Measurements from ENCODE around the gene TSPAN4. TPM values are rescaled to one million over a fixed set of nuclear protein-coding genes. Genes with fewer than 3 reads are reported as not detected.
A peak's percentile ranks its signal among the peaks of the same experiment; 100 is the strongest.

Gene TSPAN4
- total and polyA plus RNA-seq, 3 experiments from 2014 or later, result 4.4 to 9.4 (median 8.8) TPM

- Histone ChIP-seq H3K4me1 (ENCODE audit: insufficient read depth, low read length) (peaks cover 39% of the 10 kb centered on the region), H3K4me3 (ENCODE audit: low read length) (peak overlapping the region; percentile 37), H3K36me3 (ENCODE audit: insufficient read depth, low read length) (no peaks in the 10 kb centered on the region), H3K27ac (ENCODE audit: low read depth, low read length) (peak overlapping the region; percentile 24), H3K27me3 (ENCODE audit: insufficient read depth, low read length, poor library complexity, severe bottlenecking) (peaks cover 20% of the 10 kb centered on the region), H3K9me3 (ENCODE audit: low read length) (no peaks in the 10 kb centered on the region)
- Mint-ChIP-seq H3K9me3 (no peaks in the 10 kb centered on the region), H3K4me1 (peaks cover 4 to 53% (median 15%) of the 10 kb centered on the region in 3 donors), H3K36me3 (peaks cover 0 to 21% (median 4%) of the 10 kb centered on the region in 3 donors), H3K27ac (peak overlapping the region in 2 of 8 donors; percentile 11 to 50), H3K27me3 (peaks cover 9 to 19% of the 10 kb centered on the region in 2 donors), H3K4me3 (peak overlapping the region; percentile 68 to 92 (median 76))
- CTCF ChIA-PET, result no interaction called here
- no peak for DNase-seq
- POLR2A ChIA-PET, result no interaction called here
Observed at GRCh38 chr11:827146-827896, 15.3 kb upstream of the TSPAN4 start.

DNA sequence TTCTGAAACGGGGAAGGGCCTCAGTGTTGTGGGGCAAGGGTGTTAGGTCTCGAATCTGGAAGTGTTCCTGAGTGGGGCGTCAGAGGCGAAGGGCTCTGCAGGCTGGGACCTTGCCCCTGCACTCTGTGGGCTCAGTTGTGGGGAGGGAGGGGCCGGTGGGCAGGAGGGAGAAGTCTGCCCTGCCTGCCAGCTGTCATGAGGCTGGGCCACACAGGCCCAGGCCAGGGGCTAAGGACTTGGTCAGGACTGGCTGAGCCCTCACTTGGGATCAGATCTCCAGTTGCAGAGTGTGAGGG, 14.8 kb upstream of the TSPAN4 start, which contains the start of gene CRACR2B:
Gene CRACR2B (plus strand): TSS at position 23 of the 296 bp plus-strand sequence. CDS start 689 bp downstream, outside the sequence.
- peaks cover 20% of the 10 kb centered on the region for H3K27me3 ChIP-seq (ENCODE audit: insufficient read depth, low read length, poor library complexity, severe bottlenecking)
- Mint-ChIP-seq H3K4me3 (peak within 1 kb of the TSS; percentile 68 to 92 (median 76)), H3K4me1 (peaks cover 4 to 54% (median 15%) of the 10 kb centered on the region in 3 donors), H3K27ac (peak within 1 kb of the TSS in 2 of 8 donors; percentile 11 to 50), H3K36me3 (peaks cover 0 to 17% (median 4%) of the 10 kb centered on the region in 3 donors), H3K9me3 (no peaks in the 10 kb centered on the region), H3K27me3 (peaks cover 9 to 19% of the 10 kb centered on the region in 2 donors)
- H3K4me1 ChIP-seq (ENCODE audit: insufficient read depth, low read length), result peaks cover 40% of the 10 kb centered on the region
- H3K36me3 ChIP-seq (ENCODE audit: insufficient read depth, low read length), result no peaks in the 10 kb centered on the region
- H3K4me3 ChIP-seq (ENCODE audit: low read length), result peak within 1 kb of the TSS; percentile 37
- CTCF ChIA-PET, result no interaction called here
- DNase-seq, result no peak
- peak within 1 kb of the TSS; percentile 24 for H3K27ac ChIP-seq (ENCODE audit: low read depth, low read length)
- POLR2A ChIA-PET, result interaction anchor here (1.8 kb wide), 1 partner anchor 8 kb away, joined by 7 read pairs; no protein-coding TSS in a partner anchor
- H3K9me3 ChIP-seq (ENCODE audit: low read length), result no peaks in the 10 kb centered on the region

DNA sequence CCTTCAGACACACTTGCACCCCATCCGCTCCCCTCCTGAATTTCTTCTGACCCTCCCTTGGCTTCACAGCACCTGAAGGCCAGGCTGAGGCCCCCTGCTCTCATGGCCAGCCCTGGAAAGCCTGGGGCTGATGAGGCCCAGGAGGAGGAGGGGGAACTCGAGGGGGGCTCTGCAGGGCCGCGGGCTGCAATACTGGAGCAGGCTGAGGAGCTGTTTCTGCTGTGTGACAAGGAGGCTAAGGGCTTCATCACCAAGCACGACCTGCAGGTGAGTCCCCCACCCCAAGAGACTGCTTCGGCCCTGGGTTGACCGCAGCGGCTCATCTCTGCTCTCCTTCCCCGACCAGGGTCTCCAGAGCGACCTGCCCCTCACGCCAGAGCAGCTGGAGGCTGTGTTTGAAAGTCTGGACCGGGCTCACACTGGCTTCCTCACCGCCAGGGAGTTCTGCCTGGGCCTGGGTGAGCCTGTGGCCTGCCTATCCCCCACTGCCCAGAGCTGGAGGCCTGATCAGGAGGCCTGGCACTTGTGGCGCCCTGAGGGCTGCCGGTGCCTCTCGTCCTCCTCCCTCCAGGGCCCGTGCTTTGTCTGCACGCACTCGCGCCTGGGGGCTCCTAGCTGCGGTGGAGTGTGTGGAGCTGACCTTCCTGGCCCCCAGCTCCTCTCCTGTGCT, 14.0 kb upstream of the TSPAN4 start:
- Mint-ChIP-seq H3K9me3 (no peaks in the 10 kb centered on the region), H3K4me3 (peak overlapping the region; percentile 29 to 76 (median 64)), H3K4me1 (peaks cover 4 to 57% (median 15%) of the 10 kb centered on the region in 3 donors), H3K36me3 (peaks cover 0 to 14% (median 4%) of the 10 kb centered on the region in 3 donors), H3K27me3 (peaks cover 9 to 19% of the 10 kb centered on the region in 2 donors), H3K27ac (no peak overlapping the region)
- no peaks in the 10 kb centered on the region for H3K36me3 ChIP-seq (ENCODE audit: insufficient read depth, low read length)
- POLR2A ChIA-PET, result interaction anchor here (0.8 to 1.8 kb wide), 3 partner anchors 9 to 33 kb away, joined by 3 to 7 read pairs (median 6); partner anchors contain the start of genes POLR2L and TSPAN4
- H3K27me3 ChIP-seq (ENCODE audit: insufficient read depth, low read length, poor library complexity, severe bottlenecking), result peaks cover 20% of the 10 kb centered on the region
- CTCF ChIA-PET, result no interaction called here
- no peak overlapping the region for H3K27ac ChIP-seq (ENCODE audit: low read depth, low read length)
- no peak overlapping the region for H3K4me3 ChIP-seq (ENCODE audit: low read length)
- H3K4me1 ChIP-seq (ENCODE audit: insufficient read depth, low read length), result peaks cover 45% of the 10 kb centered on the region
- no peaks in the 10 kb centered on the region for H3K9me3 ChIP-seq (ENCODE audit: low read length)
- DNase-seq, result no peak

DNA sequence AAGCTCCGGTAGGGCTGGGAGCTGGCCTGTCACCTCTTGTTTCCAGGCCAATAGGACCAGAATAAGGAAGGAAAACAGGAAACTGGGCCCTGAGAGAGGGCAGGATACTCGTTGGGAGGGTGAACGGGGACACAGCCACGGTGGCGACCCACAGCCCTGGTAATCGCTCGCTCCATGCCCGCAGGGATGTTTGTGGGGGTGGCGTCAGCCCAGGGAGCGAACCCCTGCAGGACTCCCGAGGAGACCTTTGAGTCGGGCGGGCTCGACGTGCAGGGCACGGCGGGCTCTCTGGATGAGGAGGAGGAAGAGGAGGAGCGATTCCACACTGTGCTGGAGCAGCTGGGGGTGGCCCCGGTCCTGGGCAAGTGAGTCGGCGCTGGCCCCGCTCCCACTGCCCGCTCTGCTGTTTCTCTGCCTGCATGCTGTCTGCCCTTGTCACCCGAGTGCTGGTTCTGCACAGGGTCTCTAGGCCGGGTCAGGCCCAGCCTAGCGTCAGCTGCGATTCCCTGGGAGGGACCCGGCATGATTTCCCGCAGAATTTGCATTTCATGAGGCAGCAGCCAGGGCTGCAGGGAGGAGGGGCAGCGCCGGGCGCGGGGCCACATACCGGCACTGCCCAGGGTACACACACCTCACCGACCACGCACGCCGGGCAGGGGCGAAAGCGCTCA, 13.3 kb upstream of the TSPAN4 start:
- DNase-seq, result no peak
- H3K9me3 ChIP-seq (ENCODE audit: low read length), result no peaks in the 10 kb centered on the region
- H3K4me1 ChIP-seq (ENCODE audit: insufficient read depth, low read length), result peaks cover 47% of the 10 kb centered on the region
- CTCF ChIA-PET, result interaction anchor here (1.9 kb wide), 1 partner anchor 19 kb away, joined by 7 read pairs; no protein-coding TSS in a partner anchor
- H3K27me3 ChIP-seq (ENCODE audit: insufficient read depth, low read length, poor library complexity, severe bottlenecking), result peaks cover 20% of the 10 kb centered on the region
- Mint-ChIP-seq H3K27ac (no peak overlapping the region), H3K4me3 (peak overlapping the region; percentile 29 to 84 (median 49)), H3K4me1 (peaks cover 4 to 64% (median 18%) of the 10 kb centered on the region in 3 donors), H3K36me3 (peaks cover 0 to 9% (median 4%) of the 10 kb centered on the region in 3 donors), H3K27me3 (peaks cover 9 to 19% of the 10 kb centered on the region in 2 donors), H3K9me3 (no peaks in the 10 kb centered on the region)
- no peaks in the 10 kb centered on the region for H3K36me3 ChIP-seq (ENCODE audit: insufficient read depth, low read length)
- H3K27ac ChIP-seq (ENCODE audit: low read depth, low read length), result no peak overlapping the region
- peak overlapping the region; percentile 28 for H3K4me3 ChIP-seq (ENCODE audit: low read length)
- POLR2A ChIA-PET, result interaction anchor here (1.8 to 3.3 kb wide), 3 partner anchors 9 to 33 kb away, joined by 6 to 16 read pairs (median 7); partner anchors contain the start of gene PNPLA2

DNA sequence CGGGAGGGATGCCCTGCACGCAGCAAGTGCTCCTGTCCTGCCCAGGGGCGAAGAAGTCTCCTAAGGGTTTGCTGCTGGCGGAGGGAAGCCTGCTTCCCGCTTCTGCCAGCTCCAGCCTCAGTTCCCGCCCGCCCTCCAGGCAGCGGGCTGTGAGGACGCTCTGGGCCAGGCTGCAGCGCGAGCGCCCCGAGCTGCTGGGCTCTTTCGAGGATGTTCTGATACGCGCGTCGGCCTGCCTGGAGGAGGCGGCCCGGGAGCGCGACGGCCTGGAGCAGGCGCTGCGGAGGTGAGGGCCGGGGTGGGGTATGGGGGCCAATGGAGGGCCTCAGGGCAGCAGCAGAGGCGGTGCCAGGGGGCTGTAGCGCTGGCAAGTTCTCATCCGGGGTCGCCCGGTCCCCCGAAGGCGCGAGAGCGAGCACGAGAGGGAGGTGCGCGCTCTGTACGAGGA, 12.8 kb upstream of the TSPAN4 start:
- DNase-seq, result no peak
- Histone ChIP-seq H3K4me1 (ENCODE audit: insufficient read depth, low read length) (peaks cover 47% of the 10 kb centered on the region), H3K27ac (ENCODE audit: low read depth, low read length) (no peak overlapping the region), H3K4me3 (ENCODE audit: low read length) (peak overlapping the region; percentile 28), H3K27me3 (ENCODE audit: insufficient read depth, low read length, poor library complexity, severe bottlenecking) (peaks cover 20% of the 10 kb centered on the region), H3K9me3 (ENCODE audit: low read length) (no peaks in the 10 kb centered on the region), H3K36me3 (ENCODE audit: insufficient read depth, low read length) (no peaks in the 10 kb centered on the region)
- H3K27me3 Mint-ChIP-seq, result peaks cover 9 to 19% of the 10 kb centered on the region in 2 donors
- ChIA-PET CTCF (interaction anchor here (1.9 kb wide), 1 partner anchor 18 kb away, joined by 7 read pairs; no protein-coding TSS in a partner anchor), POLR2A (interaction anchor here (1.3 to 3.3 kb wide), 3 partner anchors 10 to 34 kb away, joined by 3 to 16 read pairs (median 6); partner anchors contain the start of gene PNPLA2)
- H3K9me3 Mint-ChIP-seq, result no peaks in the 10 kb centered on the region
- peaks cover 0 to 7% (median 4%) of the 10 kb centered on the region in 3 donors for H3K36me3 Mint-ChIP-seq
- H3K4me3 Mint-ChIP-seq, result peak overlapping the region; percentile 52 to 84 (median 64)
- peaks cover 4 to 69% (median 18%) of the 10 kb centered on the region in 3 donors for H3K4me1 Mint-ChIP-seq
- no peak overlapping the region for H3K27ac Mint-ChIP-seq

GRCh38 chr11:830295-831117, 12.1 kb upstream of the TSPAN4 start:
- POLR2A ChIA-PET, result interaction anchor here (0.9 to 3.3 kb wide), 4 partner anchors 10 to 35 kb away, joined by 3 to 16 read pairs (median 4); partner anchors contain the start of genes PNPLA2 and TSPAN4
- H3K4me3 Mint-ChIP-seq, result peak overlapping the region; percentile 52 to 84 (median 64)
- peak; percentile 58 to 77 (median 64) for DNase-seq
- H3K36me3 Mint-ChIP-seq, result peaks cover 0 to 1% (median 0%) of the 10 kb centered on the region in 3 donors
- H3K4me1 ChIP-seq (ENCODE audit: insufficient read depth, low read length), result peaks cover 47% of the 10 kb centered on the region
- no peaks in the 10 kb centered on the region for H3K9me3 Mint-ChIP-seq
- CTCF ChIA-PET, result interaction anchor here (0.7 to 1.9 kb wide), 3 partner anchors 11 to 18 kb away, joined by 3 to 7 read pairs (median 5); partner anchors contain the start of gene PNPLA2
- H3K4me3 ChIP-seq (ENCODE audit: low read length), result peak overlapping the region; percentile 32
- H3K27me3 ChIP-seq (ENCODE audit: insufficient read depth, low read length, poor library complexity, severe bottlenecking), result peaks cover 20% of the 10 kb centered on the region
- no peak overlapping the region for H3K27ac ChIP-seq (ENCODE audit: low read depth, low read length)
- H3K4me1 Mint-ChIP-seq, result peaks cover 4 to 70% (median 18%) of the 10 kb centered on the region in 3 donors
- H3K9me3 ChIP-seq (ENCODE audit: low read length), result no peaks in the 10 kb centered on the region
- H3K27ac Mint-ChIP-seq, result no peak overlapping the region
- peaks cover 7 to 19% of the 10 kb centered on the region in 2 donors for H3K27me3 Mint-ChIP-seq
- no peaks in the 10 kb centered on the region for H3K36me3 ChIP-seq (ENCODE audit: insufficient read depth, low read length)

Data from CD8-positive, alpha-beta memory T cell (primary cell).